Neural cell (in vitro differentiated cells): ENCODE data around the gene KLF2. TPM values are rescaled to one million over a fixed set of nuclear protein-coding genes. Genes with fewer than 3 reads are reported as not detected.

Experiments
- H2AFZ ChIP-seq: fragments of 200-600, 300-800 bp; sonication (generic), shearing (Covaris generic); 2 replicates; pipeline ENCODE4 v1.6.0; 2014; ENCODE audit warnings: low read depth, mild to moderate bottlenecking, antibody characterized with exemption, low read length, moderate library complexity
- H3F3A ChIP-seq: fragments of 200-600 bp; shearing (Covaris generic); 2 replicates; pipeline ENCODE4 v1.6.1; 2016; ENCODE audit warnings: mild to moderate bottlenecking, moderate library complexity, mixed read lengths, antibody characterized with exemption, low read length; ENCODE audit not compliant: insufficient read depth, poor library complexity, severe bottlenecking
- H3K27ac ChIP-seq: fragments of 200-600, 300-800 bp; sonication (generic), shearing (Covaris generic); 2 replicates; pipeline ENCODE4 v1.5.1; 2014; ENCODE audit warnings: mild to moderate bottlenecking, low read length, moderate library complexity
- H3K27me3 ChIP-seq: fragments of 300-800, 200-600 bp; sonication (generic), shearing (Covaris generic); 2 replicates; pipeline ENCODE4 v1.6.0; 2014; ENCODE audit warnings: mild to moderate bottlenecking, low read depth, low read length, moderate library complexity; ENCODE audit not compliant: insufficient read depth
- H3K36me3 ChIP-seq: fragments of 300-800, 200-600 bp; sonication (generic), shearing (Covaris generic); 2 replicates; pipeline ENCODE4 v1.5.1; 2014; ENCODE audit warnings: mild to moderate bottlenecking, antibody characterized with exemption, low read length, moderate library complexity; ENCODE audit not compliant: insufficient read depth
- H3K4me2 ChIP-seq: fragments of 300-800, 200-600 bp; sonication (generic), shearing (Covaris generic); 2 replicates; pipeline ENCODE4 v1.6.0; 2014; ENCODE audit warnings: mild to moderate bottlenecking, low read length
- H3K4me3 ChIP-seq: fragments of 300-800, 200-600 bp; sonication (generic), shearing (Covaris generic); 2 replicates; pipeline ENCODE4 v1.5.1; 2014; ENCODE audit warnings: mild to moderate bottlenecking, low read length, moderate library complexity
- H3K79me2 ChIP-seq: fragments of 200-600 bp; shearing (Covaris generic); replicated peaks from 2 replicates; pipeline ENCODE4 v1.6.0; 2014; ENCODE audit warnings: mild to moderate bottlenecking, low read length, moderate library complexity; ENCODE audit not compliant: insufficient read depth
- H3K9ac ChIP-seq: fragments of 300-800, 200-600 bp; sonication (generic), shearing (Covaris generic); 2 replicates; pipeline ENCODE4 v1.6.1; 2016; ENCODE audit warnings: mild to moderate bottlenecking, low read length, mixed read lengths
- H3K9me2 ChIP-seq: fragments of 200-600 bp; shearing (Covaris generic); 2 replicates; pipeline ENCODE4 v1.6.1; 2016; ENCODE audit warnings: mild to moderate bottlenecking, low read length, mixed read lengths; ENCODE audit not compliant: insufficient read depth
- H3K9me3 ChIP-seq: fragments of 200-600, 300-800 bp; sonication (generic), shearing (Covaris generic); 2 replicates; pipeline ENCODE4 v1.6.1; 2016; ENCODE audit warnings: mild to moderate bottlenecking, mixed run types, low read length, moderate library complexity, mixed read lengths
- H4K20me1 ChIP-seq: fragments of 200-600 bp; shearing (Covaris generic); 2 replicates; pipeline ENCODE4 v1.6.1; 2016; ENCODE audit warnings: mild to moderate bottlenecking, mixed run types; ENCODE audit not compliant: insufficient read depth
- EP300 ChIP-seq: fragments of 450-650 bp; conservative IDR thresholded peaks from 2 replicates; pipeline ENCODE4 v1.6.1; 2014; ENCODE audit warnings: antibody characterized with exemption, mild to moderate bottlenecking, moderate library complexity; ENCODE audit not compliant: poor library complexity, severe bottlenecking
- EZH2 ChIP-seq: fragments of 200-600, 300-800 bp; shearing (Covaris generic), sonication (generic); IDR thresholded peaks from 2 replicates; pipeline ENCODE4 v1.6.1; 2014; ENCODE audit warnings: antibody characterized with exemption, low read length, borderline replicate concordance, mild to moderate bottlenecking; ENCODE audit not compliant: insufficient read depth, poor library complexity, severe bottlenecking
- MXI1 ChIP-seq: fragments of 450-650 bp; conservative IDR thresholded peaks from 2 replicates; pipeline ENCODE4 v1.6.1; 2014; ENCODE audit warnings: antibody characterized with exemption, mild to moderate bottlenecking; ENCODE audit not compliant: poor library complexity, severe bottlenecking
- POLR2AphosphoS5 ChIP-seq: IDR thresholded peaks from 2 replicates; pipeline ENCODE4 v1.6.1; 2012
- RAD21 ChIP-seq: fragments of 450-650 bp; conservative IDR thresholded peaks from 2 replicates; pipeline ENCODE4 v1.6.1; 2014; ENCODE audit warnings: antibody characterized with exemption, mild to moderate bottlenecking, moderate library complexity
- REST ChIP-seq: IDR thresholded peaks from 2 replicates; pipeline ENCODE4 v1.6.1; 2012; ENCODE audit warnings: borderline replicate concordance
- SMC3 ChIP-seq: fragments of 450-650 bp; conservative IDR thresholded peaks from 2 replicates; pipeline ENCODE4 v1.6.1; 2014; ENCODE audit warnings: antibody characterized with exemption, mild to moderate bottlenecking, moderate library complexity; ENCODE audit not compliant: poor library complexity
- TAF1 ChIP-seq: IDR thresholded peaks from 2 replicates; pipeline ENCODE4 v1.6.1; 2012; ENCODE audit warnings: low read depth
- polyA plus RNA-seq: library from polyadenylated mRNA; depleted of rRNA; stranded (reverse); fragments of >200 nt; gene quantifications from 2 replicates; pipeline ENCODE4 v1.2.3, GENCODE V29; 2014
- TF ChIP-seq, protein P1 (sequence below): fragments of 450-650 bp; IDR thresholded peaks from 2 replicates; pipeline ENCODE4 v1.5.1; 2014; ENCODE audit warnings: antibody characterized with exemption, mild to moderate bottlenecking, moderate library complexity; ENCODE audit not compliant: poor library complexity, severe bottlenecking

Gene KLF2
- polyA plus RNA-seq, 1 donor from 2014 or later = 0.15 TPM

DNA sequence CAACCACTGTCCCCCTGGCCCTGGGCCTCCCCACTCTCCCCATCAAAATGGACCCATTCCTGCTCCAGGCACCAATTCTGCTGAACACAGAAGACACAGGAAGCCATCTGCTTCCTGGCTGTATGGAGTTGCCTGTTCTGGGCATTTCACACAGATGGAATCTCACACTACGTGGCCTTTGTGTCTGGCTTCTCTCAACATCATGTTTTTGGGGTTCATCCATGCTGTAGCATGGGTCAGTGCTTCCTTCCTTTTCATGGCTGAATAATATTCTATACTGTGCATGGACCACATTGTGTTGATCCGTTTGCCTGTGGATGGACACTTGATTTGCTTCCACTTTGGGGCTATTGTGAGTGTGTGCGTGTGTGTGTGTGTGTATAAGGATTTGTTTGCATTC, 15.0 kb upstream of the KLF2 start:
- Histone ChIP-seq H3K36me3 (no peaks in the 10 kb centered on the region), H3K4me3 (no peak overlapping the region), H4K20me1 (no peaks in the 10 kb centered on the region), H2AFZ (no peak overlapping the region), H3K9ac (no peak overlapping the region), H3F3A (no peaks in the 10 kb centered on the region), H3K9me2 (no peaks in the 10 kb centered on the region), H3K27me3 (no peaks in the 10 kb centered on the region), H3K9me3 (no peaks in the 10 kb centered on the region), H3K4me2 (no peak overlapping the region), H3K79me2 (no peaks in the 10 kb centered on the region), H3K27ac (no peak overlapping the region)
- TF ChIP-seq POLR2AphosphoS5 (no peak), RAD21 (no peak), TAF1 (no peak), MXI1 (no peak), SMC3 (no peak), EZH2 (no peak)
- TF ChIP-seq, protein P1, sequence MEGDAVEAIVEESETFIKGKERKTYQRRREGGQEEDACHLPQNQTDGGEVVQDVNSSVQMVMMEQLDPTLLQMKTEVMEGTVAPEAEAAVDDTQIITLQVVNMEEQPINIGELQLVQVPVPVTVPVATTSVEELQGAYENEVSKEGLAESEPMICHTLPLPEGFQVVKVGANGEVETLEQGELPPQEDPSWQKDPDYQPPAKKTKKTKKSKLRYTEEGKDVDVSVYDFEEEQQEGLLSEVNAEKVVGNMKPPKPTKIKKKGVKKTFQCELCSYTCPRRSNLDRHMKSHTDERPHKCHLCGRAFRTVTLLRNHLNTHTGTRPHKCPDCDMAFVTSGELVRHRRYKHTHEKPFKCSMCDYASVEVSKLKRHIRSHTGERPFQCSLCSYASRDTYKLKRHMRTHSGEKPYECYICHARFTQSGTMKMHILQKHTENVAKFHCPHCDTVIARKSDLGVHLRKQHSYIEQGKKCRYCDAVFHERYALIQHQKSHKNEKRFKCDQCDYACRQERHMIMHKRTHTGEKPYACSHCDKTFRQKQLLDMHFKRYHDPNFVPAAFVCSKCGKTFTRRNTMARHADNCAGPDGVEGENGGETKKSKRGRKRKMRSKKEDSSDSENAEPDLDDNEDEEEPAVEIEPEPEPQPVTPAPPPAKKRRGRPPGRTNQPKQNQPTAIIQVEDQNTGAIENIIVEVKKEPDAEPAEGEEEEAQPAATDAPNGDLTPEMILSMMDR = no peak

GRCh38 chr19:16315825-16316505, 8.7 kb upstream of the KLF2 start:
- H3K9ac ChIP-seq = no peak overlapping the region
- TF ChIP-seq, protein P1 = no peak
- no peak for TF ChIP-seq MXI1
- TF ChIP-seq EP300 = no peak
- TF ChIP-seq RAD21 = no peak
- no peaks in the 10 kb centered on the region for H3K9me2 ChIP-seq
- H3F3A ChIP-seq = no peaks in the 10 kb centered on the region
- H3K9me3 ChIP-seq = no peaks in the 10 kb centered on the region
- no peaks in the 10 kb centered on the region for H3K79me2 ChIP-seq
- no peaks in the 10 kb centered on the region for H4K20me1 ChIP-seq
- H3K4me3 ChIP-seq = no peak overlapping the region
- no peak overlapping the region for H3K4me2 ChIP-seq
- H3K36me3 ChIP-seq = no peaks in the 10 kb centered on the region
- no peak overlapping the region for H2AFZ ChIP-seq
- no peaks in the 10 kb centered on the region for H3K27me3 ChIP-seq
- no peak overlapping the region for H3K27ac ChIP-seq

GRCh38 chr19:16316506-16316882, 8.1 kb upstream of the KLF2 start:
- H4K20me1 ChIP-seq = no peaks in the 10 kb centered on the region
- H3K27ac ChIP-seq = no peak overlapping the region
- no peaks in the 10 kb centered on the region for H3F3A ChIP-seq
- H3K9me3 ChIP-seq = no peaks in the 10 kb centered on the region
- H3K79me2 ChIP-seq = no peaks in the 10 kb centered on the region
- no peaks in the 10 kb centered on the region for H3K27me3 ChIP-seq
- H3K4me3 ChIP-seq = no peak overlapping the region
- no peaks in the 10 kb centered on the region for H3K9me2 ChIP-seq
- no peak overlapping the region for H2AFZ ChIP-seq
- TF ChIP-seq POLR2AphosphoS5 (no peak), TAF1 (no peak), EP300 (no peak), REST (no peak), MXI1 (no peak), RAD21 (no peak), EZH2 (no peak), SMC3 (no peak)
- TF ChIP-seq, protein P1 = no peak
- no peak overlapping the region for H3K9ac ChIP-seq
- no peaks in the 10 kb centered on the region for H3K36me3 ChIP-seq
- H3K4me2 ChIP-seq = no peak overlapping the region
